ENCODE results near the gene SLC4A2. TPM values are rescaled to one million over a fixed set of nuclear protein-coding genes. Genes with fewer than 3 reads are reported as not detected.

The SLC4A2 gene
- total and polyA plus RNA-seq, 3 experiments from 2014 or later = 25.5 to 121 (median 119) TPM

GRCh38 chr7:151081170-151082101, 22.0 kb downstream of the SLC4A2 start:
- Histone ChIP-seq H3K9me3 (ENCODE audit: low read length) (no peaks in the 10 kb centered on the region), H3K36me3 (ENCODE audit: insufficient read depth, low read length) (no peaks in the 10 kb centered on the region), H3K27ac (ENCODE audit: low read depth, low read length) (peak overlapping the region; percentile 89), H3K4me3 (ENCODE audit: low read length) (peak overlapping the region; percentile 92), H3K4me1 (ENCODE audit: insufficient read depth, low read length) (peaks cover 51% of the 10 kb centered on the region), H3K27me3 (ENCODE audit: insufficient read depth, low read length, poor library complexity, severe bottlenecking) (no peaks in the 10 kb centered on the region)
- Mint-ChIP-seq H3K27me3 (peaks cover 0 to 8% of the 10 kb centered on the region in 2 donors), H3K36me3 (peaks cover 0 to 28% (median 0%) of the 10 kb centered on the region in 3 donors), H3K27ac (peak overlapping the region; percentile 35 to 93 (median 72)), H3K9me3 (no peaks in the 10 kb centered on the region), H3K4me1 (peaks cover 32 to 69% (median 41%) of the 10 kb centered on the region in 3 donors), H3K4me3 (peak overlapping the region; percentile 55 to 98 (median 87))
- no peak for DNase-seq
- ChIA-PET POLR2A (interaction anchor here (0.6 to 1.4 kb wide), 6 partner anchors 9 to 68 kb away, joined by 3 to 10 read pairs (median 3); partner anchors contain the start of gene CDK5), CTCF (interaction anchor here (0.9 to 1.4 kb wide), 4 partner anchors 9 to 30 kb away, joined by 3 to 7 read pairs (median 4); no protein-coding TSS in a partner anchor)

DNA sequence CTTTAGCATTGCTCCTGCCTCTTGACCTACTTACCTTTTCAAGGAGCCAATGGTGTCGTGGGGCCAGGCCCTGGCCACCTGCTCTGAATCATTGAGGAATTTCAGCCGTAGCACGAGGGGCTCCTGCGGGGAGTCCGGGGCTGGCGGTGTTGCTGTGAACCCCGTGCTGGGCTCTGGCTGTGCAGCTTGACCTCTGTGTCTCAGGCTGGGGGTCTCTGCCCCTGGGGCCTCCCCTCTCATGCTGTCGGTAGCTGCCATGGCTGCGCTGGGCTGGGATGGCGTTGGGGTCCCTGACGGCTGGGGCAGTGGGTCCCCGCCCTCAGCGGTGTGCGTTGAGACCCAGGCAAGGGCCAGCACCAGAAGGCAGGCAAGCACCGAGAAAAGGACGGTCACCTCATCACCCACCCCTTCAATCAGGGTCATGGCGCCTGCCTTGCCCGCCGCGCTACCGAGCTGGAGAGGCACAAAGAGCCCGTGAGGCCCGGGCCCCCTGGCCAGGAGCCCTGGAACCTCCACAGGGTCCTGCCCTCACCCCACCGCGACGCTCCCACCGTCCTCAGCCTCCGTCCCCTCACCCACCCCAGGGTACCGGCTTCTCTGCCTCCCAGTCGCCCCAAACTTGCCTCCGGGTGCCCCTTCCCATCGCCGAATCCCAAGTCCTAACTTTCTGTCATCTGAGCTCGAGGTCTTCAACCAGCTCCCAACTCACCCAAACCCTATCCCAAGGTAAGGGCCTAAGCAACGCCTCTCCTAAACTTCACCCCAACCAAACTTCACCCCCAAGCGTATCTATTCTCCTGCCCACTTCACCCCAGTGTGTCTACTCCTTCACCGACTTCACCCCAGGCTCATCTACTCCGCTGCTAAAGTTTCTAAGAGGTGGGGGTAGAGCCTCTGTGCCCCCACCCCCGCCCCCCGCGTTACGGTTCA, 23.0 kb downstream of the SLC4A2 start:
- Histone ChIP-seq H3K36me3 (ENCODE audit: insufficient read depth, low read length) (no peaks in the 10 kb centered on the region), H3K9me3 (ENCODE audit: low read length) (no peaks in the 10 kb centered on the region), H3K4me1 (ENCODE audit: insufficient read depth, low read length) (peaks cover 51% of the 10 kb centered on the region), H3K27ac (ENCODE audit: low read depth, low read length) (peak overlapping the region; percentile 89), H3K27me3 (ENCODE audit: insufficient read depth, low read length, poor library complexity, severe bottlenecking) (no peaks in the 10 kb centered on the region), H3K4me3 (ENCODE audit: low read length) (peak overlapping the region; percentile 71)
- Mint-ChIP-seq H3K4me1 (peaks cover 33 to 69% (median 41%) of the 10 kb centered on the region in 3 donors), H3K27ac (peak overlapping the region; percentile 71 to 98 (median 96)), H3K36me3 (peaks cover 0 to 27% (median 0%) of the 10 kb centered on the region in 3 donors), H3K4me3 (peak overlapping the region; percentile 82 to 98 (median 88)), H3K27me3 (peaks cover 0 to 8% of the 10 kb centered on the region in 2 donors), H3K9me3 (no peaks in the 10 kb centered on the region)
- ChIA-PET CTCF (interaction anchor here (0.9 to 2.3 kb wide), 4 partner anchors 27 to 119 kb away, joined by 3 to 9 read pairs (median 4); partner anchors contain the start of gene ABCB8), POLR2A (interaction anchor here (1.5 to 2.0 kb wide), 3 partner anchors 15 to 54 kb away, joined by 3 to 7 read pairs (median 5); partner anchors contain the start of gene ABCB8)
- DNase-seq = no peak

DNA sequence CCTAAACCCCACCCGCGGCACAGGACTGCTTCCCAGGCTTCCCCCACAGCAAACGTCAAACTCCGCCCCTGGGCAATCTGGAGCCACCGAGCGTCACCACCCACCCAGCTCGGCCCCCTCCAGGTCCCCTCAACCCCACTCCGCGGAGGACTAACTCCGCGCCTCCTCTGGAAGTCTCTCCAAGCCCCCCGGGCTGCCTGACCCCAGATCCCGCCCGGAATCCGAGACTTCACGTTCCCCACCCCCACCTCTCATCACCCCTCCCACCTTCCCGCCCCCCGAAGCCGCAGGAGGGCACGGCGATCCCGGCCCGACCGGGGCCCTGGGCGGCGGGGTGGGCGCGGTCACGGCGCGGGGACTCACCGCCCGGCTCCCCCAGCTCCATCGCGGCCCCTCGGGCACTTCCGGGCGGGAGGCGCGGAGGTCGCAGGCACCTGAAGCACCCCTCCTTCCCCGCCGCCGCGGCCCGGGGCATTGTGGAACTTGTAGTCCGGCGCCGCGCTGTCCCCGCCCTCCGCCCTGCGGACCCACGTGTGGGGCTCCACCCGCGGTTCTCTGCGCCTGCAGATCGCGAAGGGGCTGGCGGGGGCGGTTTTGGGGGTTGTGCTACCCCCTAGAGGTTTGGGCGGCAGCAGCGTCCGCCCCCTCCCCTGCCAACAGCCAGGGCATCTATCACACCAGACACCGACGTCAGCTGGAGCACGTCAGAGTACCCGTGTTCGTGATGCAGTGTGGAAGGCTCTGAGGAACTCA, 23.9 kb downstream of the SLC4A2 start, which contains the start of gene TMUB1:
TSS of gene TMUB1 (minus strand) at position 423 of the 753 bp plus-strand sequence. CDS start 930 bp downstream, outside the sequence.
- ChIA-PET CTCF (interaction anchor here (0.8 to 2.4 kb wide), 6 partner anchors 27 to 120 kb away, joined by 3 to 11 read pairs (median 4); partner anchors contain the start of gene ABCB8), POLR2A (interaction anchor here (1.5 to 2.0 kb wide), 3 partner anchors 16 to 55 kb away, joined by 3 to 7 read pairs (median 5); partner anchors contain the start of gene ABCB8)
- H3K4me1 ChIP-seq (ENCODE audit: insufficient read depth, low read length) = peaks cover 60% of the 10 kb centered on the region
- Mint-ChIP-seq H3K4me3 (peak within 1 kb of the TSS; percentile 82 to 98 (median 88)), H3K9me3 (no peaks in the 10 kb centered on the region), H3K27ac (peak within 1 kb of the TSS; percentile 71 to 98 (median 96)), H3K27me3 (peaks cover 0 to 14% of the 10 kb centered on the region in 2 donors), H3K4me1 (peaks cover 34 to 70% (median 43%) of the 10 kb centered on the region in 3 donors), H3K36me3 (peaks cover 0 to 21% (median 0%) of the 10 kb centered on the region in 3 donors)
- H3K9me3 ChIP-seq (ENCODE audit: low read length) = no peaks in the 10 kb centered on the region
- peak; percentile 86 to 91 (median 88) for DNase-seq
- H3K27ac ChIP-seq (ENCODE audit: low read depth, low read length) = peak within 1 kb of the TSS; percentile 89
- H3K36me3 ChIP-seq (ENCODE audit: insufficient read depth, low read length) = no peaks in the 10 kb centered on the region
- peak within 1 kb of the TSS; percentile 71 for H3K4me3 ChIP-seq (ENCODE audit: low read length)
- no peaks in the 10 kb centered on the region for H3K27me3 ChIP-seq (ENCODE audit: insufficient read depth, low read length, poor library complexity, severe bottlenecking)

GRCh38 chr7:151083824-151084160, 24.4 kb downstream of the SLC4A2 start:
- no peaks in the 10 kb centered on the region for H3K9me3 Mint-ChIP-seq
- H3K27ac Mint-ChIP-seq = peak overlapping the region; percentile 67 to 96 (median 86)
- H3K27ac ChIP-seq (ENCODE audit: low read depth, low read length) = peak overlapping the region; percentile 89

DNA sequence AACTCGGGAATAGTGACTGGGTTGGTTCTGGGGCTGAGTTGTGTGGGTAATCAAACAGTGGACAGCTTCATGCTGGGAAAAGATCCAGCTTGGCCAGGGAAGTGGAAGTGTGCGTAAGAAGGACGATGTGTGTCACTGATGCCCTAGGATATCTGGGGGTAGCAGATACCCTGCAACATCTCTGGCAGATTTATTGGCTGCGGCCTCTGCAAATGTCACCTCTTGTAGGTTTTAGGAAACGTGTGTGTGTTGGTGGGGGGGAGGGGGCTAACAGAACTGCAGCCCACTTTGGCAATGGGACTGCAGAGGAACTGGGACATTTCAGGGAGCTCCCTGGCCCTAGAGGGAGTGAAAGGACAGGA, 25.9 kb downstream of the SLC4A2 start:
- no peaks in the 10 kb centered on the region for H3K36me3 ChIP-seq (ENCODE audit: insufficient read depth, low read length)
- peaks cover 0 to 14% of the 10 kb centered on the region in 2 donors for H3K27me3 Mint-ChIP-seq
- peak overlapping the region in 7 of 8 donors; percentile 66 to 97 (median 87) for H3K27ac Mint-ChIP-seq
- DNase-seq = no peak
- H3K4me1 Mint-ChIP-seq = peaks cover 35 to 66% (median 35%) of the 10 kb centered on the region in 3 donors
- no peaks in the 10 kb centered on the region for H3K9me3 Mint-ChIP-seq
- peak overlapping the region; percentile 74 for H3K27ac ChIP-seq (ENCODE audit: low read depth, low read length)
- H3K4me3 Mint-ChIP-seq = peak overlapping the region; percentile 48 to 88 (median 79)
- peaks cover 0 to 14% (median 0%) of the 10 kb centered on the region in 3 donors for H3K36me3 Mint-ChIP-seq
- H3K4me3 ChIP-seq (ENCODE audit: low read length) = no peak overlapping the region
- CTCF ChIA-PET = interaction anchor here (1.4 to 2.4 kb wide), 2 partner anchors 23 to 26 kb away, joined by 3 to 11 read pairs; no protein-coding TSS in a partner anchor
- H3K9me3 ChIP-seq (ENCODE audit: low read length) = no peaks in the 10 kb centered on the region
- POLR2A ChIA-PET = interaction anchor here (0.9 kb wide), 1 partner anchor 71 kb away, joined by 4 read pairs; no protein-coding TSS in a partner anchor
- no peaks in the 10 kb centered on the region for H3K27me3 ChIP-seq (ENCODE audit: insufficient read depth, low read length, poor library complexity, severe bottlenecking)
- peaks cover 56% of the 10 kb centered on the region for H3K4me1 ChIP-seq (ENCODE audit: insufficient read depth, low read length)

More at GRCh38 chr7:151083824-151084160, 24.4 kb downstream of the SLC4A2 start:
- Mint-ChIP-seq H3K27me3 (peaks cover 0 to 14% of the 10 kb centered on the region in 2 donors), H3K4me3 (peak overlapping the region; percentile 76 to 98 (median 86)), H3K36me3 (peaks cover 0 to 20% (median 0%) of the 10 kb centered on the region in 3 donors), H3K4me1 (peaks cover 33 to 71% (median 41%) of the 10 kb centered on the region in 3 donors)
- ChIA-PET POLR2A (interaction anchor here (1.7 to 2.0 kb wide), 2 partner anchors 17 to 25 kb away, joined by 3 to 7 read pairs; no protein-coding TSS in a partner anchor), CTCF (interaction anchor here (0.8 to 2.4 kb wide), 5 partner anchors 10 to 79 kb away, joined by 3 to 11 read pairs (median 3); partner anchors contain the start of gene ABCB8)
- peaks cover 63% of the 10 kb centered on the region for H3K4me1 ChIP-seq (ENCODE audit: insufficient read depth, low read length)
- peak overlapping the region; percentile 71 for H3K4me3 ChIP-seq (ENCODE audit: low read length)
- H3K36me3 ChIP-seq (ENCODE audit: insufficient read depth, low read length) = no peaks in the 10 kb centered on the region
- no peaks in the 10 kb centered on the region for H3K27me3 ChIP-seq (ENCODE audit: insufficient read depth, low read length, poor library complexity, severe bottlenecking)
- H3K9me3 ChIP-seq (ENCODE audit: low read length) = no peaks in the 10 kb centered on the region
- DNase-seq = no peak

GRCh38 chr7:151085691-151086620, 26.6 kb downstream of the SLC4A2 start, which contains the start of gene AGAP3:
Gene AGAP3 (plus strand): TSS chr7:151086475. CDS start chr7:151086742, 267 bp downstream.
- CTCF ChIA-PET = interaction anchor here (1.4 to 4.8 kb wide), 4 partner anchors 15 to 26 kb away, joined by 3 to 25 read pairs (median 7); no protein-coding TSS in a partner anchor
- no peaks in the 10 kb centered on the region for H3K27me3 ChIP-seq (ENCODE audit: insufficient read depth, low read length, poor library complexity, severe bottlenecking)

More at GRCh38 chr7:151085691-151086620, 26.6 kb downstream of the SLC4A2 start, which contains the start of gene AGAP3:
- Mint-ChIP-seq H3K9me3 (no peaks in the 10 kb centered on the region), H3K4me3 (peak within 1 kb of the TSS; percentile 87 to 94 (median 90)), H3K27ac (peak within 1 kb of the TSS; percentile 71 to 97 (median 91)), H3K4me1 (peaks cover 35 to 59% (median 35%) of the 10 kb centered on the region in 3 donors), H3K36me3 (peaks cover 0 to 12% (median 0%) of the 10 kb centered on the region in 3 donors), H3K27me3 (peaks cover 0 to 14% of the 10 kb centered on the region in 2 donors)
- peak; percentile 48 to 73 (median 59) for DNase-seq
- no peaks in the 10 kb centered on the region for H3K36me3 ChIP-seq (ENCODE audit: insufficient read depth, low read length)
- H3K4me1 ChIP-seq (ENCODE audit: insufficient read depth, low read length) = peaks cover 54% of the 10 kb centered on the region
- POLR2A ChIA-PET = interaction anchor here (0.9 kb wide), 1 partner anchor 72 kb away, joined by 4 read pairs; no protein-coding TSS in a partner anchor
- peak within 1 kb of the TSS; percentile 74 for H3K27ac ChIP-seq (ENCODE audit: low read depth, low read length)
- H3K4me3 ChIP-seq (ENCODE audit: low read length) = peak within 1 kb of the TSS; percentile 65
- H3K9me3 ChIP-seq (ENCODE audit: low read length) = no peaks in the 10 kb centered on the region

All from CD8-positive, alpha-beta memory T cell (primary cell).